PC-9 (cell line): ENCODE results near the gene CAMKMT. TPM values are rescaled to one million over a fixed set of nuclear protein-coding genes. Genes with fewer than 3 reads are reported as not detected.
"Not testable (repeated sequence)": the region's sequence is repeated elsewhere in the genome, so short reads cannot be mapped to it uniquely, and the experiment has no call there.

Source experiments
- BruUV-seq: library from RNA; stranded (reverse); fragments of 400-500 nt; replicated peaks from 2 replicates; lab custom pipeline; 2021; lab: Mats Ljungman, UMichigan
- CTCF ChIA-PET: fragments of 300-600 bp; sonication (Branson Sonifier 250); formaldehyde crosslinking; loops from one replicate; lab custom pipeline; 2022; ENCODE audit warnings: antibody characterized with exemption; lab: Charles Lee
- POLR2A ChIA-PET: fragments of 300-600 bp; sonication (Branson Sonifier 250); formaldehyde crosslinking; loops from one replicate; lab custom pipeline; 2022; ENCODE audit warnings: antibody characterized with exemption; ENCODE audit not compliant: unreplicated experiment; lab: Charles Lee
- DNase-seq, 2 experiments: peaks; one replicate each; pipeline versions ENCODE4 v3.0.0 to v3.0.0-alpha.2; 2015 to 2022; ENCODE audit warnings: mixed read lengths in 1 of 2
- H2AFZ ChIP-seq: fragments of 200-600 bp; sonication (generic); 2 replicates; pipeline ENCODE4 v1.8.1; 2017; ENCODE audit warnings: antibody characterized with exemption
- H3F3A ChIP-seq: fragments of 200-600 bp; sonication (generic); 2 replicates; pipeline ENCODE4 v1.8.1; 2017; ENCODE audit warnings: antibody characterized with exemption, mild to moderate bottlenecking, low read depth; ENCODE audit not compliant: insufficient read depth
- H3K27ac ChIP-seq: fragments of 200-600 bp; sonication (generic); 2 replicates; pipeline ENCODE4 v1.6.1; 2016; ENCODE audit warnings: mixed run types
- H3K27me3 ChIP-seq: fragments of 200-600 bp; sonication (generic); 2 replicates; pipeline ENCODE4 v1.6.1; 2016; ENCODE audit warnings: low read depth, mixed run types; ENCODE audit not compliant: insufficient read depth
- H3K36me3 ChIP-seq: fragments of 200-600 bp; sonication (generic); 2 replicates; pipeline ENCODE4 v1.6.1; 2016; ENCODE audit warnings: low read depth, mixed run types
- H3K4me1 ChIP-seq: fragments of 200-600 bp; sonication (generic); replicated peaks from 2 replicates; pipeline ENCODE4 v1.6.1; 2016; ENCODE audit warnings: mixed run types; ENCODE audit not compliant: insufficient read depth
- H3K4me2 ChIP-seq: fragments of 200-600 bp; sonication (generic); 2 replicates; pipeline ENCODE4 v1.6.1; 2017; ENCODE audit warnings: mixed run types
- H3K4me3 ChIP-seq: fragments of 200-600 bp; sonication (generic); 2 replicates; pipeline ENCODE4 v1.6.1; 2016; ENCODE audit warnings: mixed run types
- H3K79me2 ChIP-seq: fragments of 200-600 bp; sonication (generic); 2 replicates; pipeline ENCODE4 v1.6.1; 2017; ENCODE audit warnings: low read depth, mixed run types
- H3K9me2 ChIP-seq: fragments of 200-600 bp; sonication (generic); 2 replicates; pipeline ENCODE4 v1.8.1; 2017; ENCODE audit warnings: mild to moderate bottlenecking; ENCODE audit not compliant: insufficient read depth
- H3K9me3 ChIP-seq: fragments of 200-600 bp; sonication (generic); 2 replicates; pipeline ENCODE4 v1.8.1; 2016; ENCODE audit warnings: low read depth; ENCODE audit not compliant: insufficient read depth
- H4K20me1 ChIP-seq: fragments of 200-600 bp; sonication (generic); 2 replicates; pipeline ENCODE4 v1.8.1; 2017; ENCODE audit not compliant: insufficient read depth
- EZH2 ChIP-seq: fragments of 200-600 bp; sonication (generic); IDR thresholded peaks from 2 replicates; pipeline ENCODE4 v1.8.0; 2017; ENCODE audit warnings: antibody characterized with exemption, low read depth
- intact Hi-C: fragments of 100-400 bp; cut with micrococcal nuclease; formaldehyde crosslinking; loops from one replicate; pipeline ENCODE4 v1.10.0; 2022; ENCODE audit not compliant: unreplicated experiment
- total RNA-seq: library from RNA; stranded (reverse); gene quantifications from 2 replicates; pipeline ENCODE4 v1.2.3, GENCODE V29; 2021
- TF ChIP-seq, protein P1 (sequence below): fragments of 200-600 bp; sonication (generic); conservative IDR thresholded peaks from 2 replicates; pipeline ENCODE4 v1.6.1; 2017; ENCODE audit warnings: mixed run types, antibody characterized with exemption, mild to moderate bottlenecking, moderate library complexity

The CAMKMT gene
- total RNA-seq, 1 experiment from 2014 or later = 17.9 TPM

DNA sequence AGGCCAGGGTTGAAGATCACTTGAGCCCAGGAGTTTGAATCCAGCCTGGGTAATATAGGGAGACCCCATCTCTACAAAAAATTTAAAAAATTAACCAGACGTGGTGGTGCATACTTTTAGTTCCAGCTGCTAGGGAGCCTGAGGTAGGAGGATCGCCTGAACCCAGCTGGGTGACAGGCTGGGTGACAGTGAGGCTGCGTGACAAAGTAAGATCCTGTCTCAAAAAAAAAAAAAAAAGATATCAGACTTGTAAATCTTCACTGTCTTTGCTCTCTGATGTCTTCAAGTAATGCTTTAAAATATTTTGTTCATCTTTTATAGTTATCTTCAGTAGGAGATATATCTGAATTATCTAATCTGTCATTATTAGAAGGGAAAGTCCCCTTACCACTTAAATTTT, 10.5 kb downstream of the CAMKMT start:
- POLR2A ChIA-PET = no interaction called here
- CTCF ChIA-PET = no interaction called here

DNA sequence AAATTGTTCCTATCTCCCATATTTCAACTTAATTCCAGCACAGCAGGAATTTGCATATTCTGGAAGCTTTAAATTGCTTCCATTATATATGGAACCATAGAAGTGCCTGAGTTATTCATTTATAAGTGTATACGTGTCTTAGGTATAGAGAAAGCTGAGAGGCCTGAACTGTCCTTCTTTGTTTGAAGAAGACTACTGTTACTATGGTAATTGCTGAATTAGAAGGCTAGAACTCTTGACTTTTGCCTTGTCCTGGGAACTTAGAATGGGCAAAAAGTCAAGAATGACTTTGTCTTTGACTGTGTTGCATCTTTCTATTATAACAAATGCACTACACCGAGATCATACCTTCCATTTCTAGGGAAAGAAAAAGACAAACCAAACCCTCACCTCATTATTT, 15.7 kb downstream of the CAMKMT start:
- Histone ChIP-seq H3K27me3 (no peaks in the 10 kb centered on the region), H3K79me2 (no peaks in the 10 kb centered on the region), H3F3A (no peaks in the 10 kb centered on the region), H3K4me1 (no peaks in the 10 kb centered on the region), H3K27ac (no peak overlapping the region), H3K4me3 (no peak overlapping the region), H3K36me3 (no peaks in the 10 kb centered on the region), H4K20me1 (no peaks in the 10 kb centered on the region), H3K9me3 (no peaks in the 10 kb centered on the region), H2AFZ (no peak overlapping the region), H3K9me2 (0 out of 2 replicates have a peak, but pooled peaks cover 4% of the 10 kb centered on the region), H3K4me2 (no peak overlapping the region)
- intact Hi-C loops = no loop called here
- TF ChIP-seq, protein P1, sequence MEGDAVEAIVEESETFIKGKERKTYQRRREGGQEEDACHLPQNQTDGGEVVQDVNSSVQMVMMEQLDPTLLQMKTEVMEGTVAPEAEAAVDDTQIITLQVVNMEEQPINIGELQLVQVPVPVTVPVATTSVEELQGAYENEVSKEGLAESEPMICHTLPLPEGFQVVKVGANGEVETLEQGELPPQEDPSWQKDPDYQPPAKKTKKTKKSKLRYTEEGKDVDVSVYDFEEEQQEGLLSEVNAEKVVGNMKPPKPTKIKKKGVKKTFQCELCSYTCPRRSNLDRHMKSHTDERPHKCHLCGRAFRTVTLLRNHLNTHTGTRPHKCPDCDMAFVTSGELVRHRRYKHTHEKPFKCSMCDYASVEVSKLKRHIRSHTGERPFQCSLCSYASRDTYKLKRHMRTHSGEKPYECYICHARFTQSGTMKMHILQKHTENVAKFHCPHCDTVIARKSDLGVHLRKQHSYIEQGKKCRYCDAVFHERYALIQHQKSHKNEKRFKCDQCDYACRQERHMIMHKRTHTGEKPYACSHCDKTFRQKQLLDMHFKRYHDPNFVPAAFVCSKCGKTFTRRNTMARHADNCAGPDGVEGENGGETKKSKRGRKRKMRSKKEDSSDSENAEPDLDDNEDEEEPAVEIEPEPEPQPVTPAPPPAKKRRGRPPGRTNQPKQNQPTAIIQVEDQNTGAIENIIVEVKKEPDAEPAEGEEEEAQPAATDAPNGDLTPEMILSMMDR = no peak
- TF ChIP-seq EZH2 = no peak
- ChIA-PET POLR2A (interaction anchor here (0.8 kb wide), 1 partner anchor 75 kb away, joined by 5 read pairs; no protein-coding TSS in a partner anchor), CTCF (no interaction called here)
- DNase-seq = no peak
- no TSS peak for BruUV-seq

More for the DNA sequence above, 10.5 kb downstream of the CAMKMT start:
- no peak overlapping the region for H3K27ac ChIP-seq
- BruUV-seq = no TSS peak
- H3K4me3 ChIP-seq = no peak overlapping the region
- intact Hi-C loops = no loop called here
- H4K20me1 ChIP-seq = no peaks in the 10 kb centered on the region
- H3F3A ChIP-seq = no peaks in the 10 kb centered on the region; the same call in 1 of the 2 replicates
- no peaks in the 10 kb centered on the region for H3K4me1 ChIP-seq
- H3K27me3 ChIP-seq = no peaks in the 10 kb centered on the region
- H2AFZ ChIP-seq = no peak overlapping the region
- H3K9me3 ChIP-seq = no peaks in the 10 kb centered on the region
- H3K4me2 ChIP-seq = no peak overlapping the region
- H3K79me2 ChIP-seq = no peaks in the 10 kb centered on the region
- H3K9me2 ChIP-seq = no peaks in the 10 kb centered on the region
- peak in 1 of 2 experiments; percentile 16 for DNase-seq
- no peaks in the 10 kb centered on the region for H3K36me3 ChIP-seq
- no peak for TF ChIP-seq EZH2
- TF ChIP-seq, protein P1 = no peak

DNA sequence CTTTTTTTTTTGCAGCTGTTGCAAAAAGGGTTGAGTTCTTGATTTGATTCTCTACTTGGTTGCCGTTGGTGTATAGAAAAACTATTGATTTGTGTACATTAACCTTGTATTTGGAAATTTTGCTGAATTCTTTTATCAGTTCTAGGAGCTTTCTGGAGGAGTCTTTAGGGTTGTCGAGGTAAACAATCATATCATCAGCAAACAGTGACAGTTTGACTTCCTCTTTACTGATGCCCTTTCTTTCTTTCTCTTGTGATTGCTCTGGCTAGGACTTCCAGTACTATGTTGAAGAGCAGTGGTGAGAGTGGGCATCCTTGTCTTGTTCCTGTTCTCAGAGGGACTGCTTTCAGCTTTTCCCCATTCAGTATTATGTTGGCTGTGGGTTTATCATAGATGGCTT, 23.5 kb downstream of the CAMKMT start:
- H3K79me2 ChIP-seq, intact Hi-C loops, DNase-seq, H3K27ac ChIP-seq, BruUV-seq, H3K4me3 ChIP-seq, H2AFZ ChIP-seq, H4K20me1 ChIP-seq, H3K4me2 ChIP-seq, H3K9me2 ChIP-seq, H3K9me3 ChIP-seq, H3K36me3 ChIP-seq, CTCF ChIA-PET, H3K4me1 ChIP-seq, H3K27me3 ChIP-seq, H3F3A ChIP-seq, POLR2A ChIA-PET: not testable (repeated sequence)

DNA sequence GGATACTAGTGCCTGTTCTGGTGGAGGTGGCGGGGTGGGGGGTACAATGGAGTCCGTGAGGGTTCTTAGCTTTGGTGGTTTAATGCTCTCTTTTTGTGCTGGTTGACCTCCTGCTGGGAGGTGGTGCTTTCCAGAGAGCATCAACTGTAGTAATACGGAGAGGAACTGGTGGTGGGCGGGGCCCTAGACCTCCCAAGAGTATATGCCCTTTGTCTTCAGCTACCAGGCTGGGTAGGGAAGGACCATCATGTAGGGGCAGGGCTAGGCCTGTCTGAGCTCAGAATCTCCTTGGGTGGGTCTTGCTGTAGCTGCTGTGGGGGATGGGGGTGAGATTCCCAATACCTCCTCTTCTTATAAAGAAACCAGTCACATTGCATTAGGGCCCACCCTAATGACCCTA, 27.1 kb downstream of the CAMKMT start:
- Histone ChIP-seq H2AFZ (no peak overlapping the region), H3K79me2 (no peaks in the 10 kb centered on the region), H3K27me3 (no peaks in the 10 kb centered on the region), H3K4me3 (no peak overlapping the region), H3F3A (no peaks in the 10 kb centered on the region), H3K4me2 (no peak overlapping the region), H3K4me1 (no peaks in the 10 kb centered on the region), H3K9me3 (no peaks in the 10 kb centered on the region), H3K36me3 (no peaks in the 10 kb centered on the region), H4K20me1 (no peaks in the 10 kb centered on the region), H3K27ac (no peak overlapping the region), H3K9me2 (no peaks in the 10 kb centered on the region)
- intact Hi-C loops = no loop called here
- TF ChIP-seq, protein P1 = no peak
- TF ChIP-seq EZH2 = no peak
- ChIA-PET CTCF (interaction anchor here (0.6 kb wide), 1 partner anchor 17 kb away, joined by 5 read pairs; no protein-coding TSS in a partner anchor), POLR2A (no interaction called here)
- no TSS peak for BruUV-seq
- no peak for DNase-seq
